Measurements from ENCODE around the gene FBXO24. TPM values are rescaled to one million over a fixed set of nuclear protein-coding genes. Genes with fewer than 3 reads are reported as not detected.

The FBXO24 gene
- total and polyA plus RNA-seq, 8 donors = 0.37 to 0.88 (median 0.44) TPM; not detected in 3

GRCh38 chr7:100582041-100582579 is 4.0 kb upstream of the FBXO24 start:
- peak; percentile 64 to 86 for DNase-seq
- H3K36me3 ChIP-seq = peaks cover 46 to 57% (median 55%) of the 10 kb centered on the region in 4 donors
- 42 to 83% (median 58%) methylated on average over 8 to 20 of the region's 20 CpGs for WGBS, 5 donors

GRCh38 chr7:100582650-100583049 is 3.5 kb upstream of the FBXO24 start:
- intact Hi-C loops (cut with DNase I; ENCODE audit: low total_unique reads) = no loop called here

More at GRCh38 chr7:100582041-100582579, 4.0 kb upstream of the FBXO24 start:
- H3K4me1 ChIP-seq = peaks cover 35 to 48% (median 45%) of the 10 kb centered on the region in 4 donors
- intact Hi-C loops (cut with DNase I; ENCODE audit: low total_unique reads) = no loop called here
- no peaks in the 10 kb centered on the region for H3K9me3 ChIP-seq
- TF ChIP-seq POLR2A (IDR thresholded peaks at IDR 0.05) = no peak
- TF ChIP-seq POLR2AphosphoS5 (IDR thresholded peaks at IDR 0.05) = no peak
- no peak for TF ChIP-seq EP300 (IDR thresholded peaks at IDR 0.05)
- no peak for TF ChIP-seq CTCF (IDR thresholded peaks at IDR 0.05)
- H3K27ac ChIP-seq = peak overlapping the region in 4 of 5 donors; percentile 95 to 99 (median 98)
- no peaks in the 10 kb centered on the region for H3K27me3 ChIP-seq
- peak overlapping the region in 1 of 4 donors; percentile 89 for H3K4me3 ChIP-seq

GRCh38 chr7:100583132-100584053 is 2.7 kb upstream of the FBXO24 start:
- H3K27me3 ChIP-seq = no peaks in the 10 kb centered on the region
- H3K4me1 ChIP-seq = peaks cover 35 to 54% (median 49%) of the 10 kb centered on the region in 4 donors
- peaks cover 34 to 45% (median 42%) of the 10 kb centered on the region in 4 donors for H3K36me3 ChIP-seq
- 15 to 29% (median 20%) methylated on average over 21 to 23 of the region's 23 CpGs for WGBS, 5 donors
- intact Hi-C loops (cut with DNase I; ENCODE audit: low total_unique reads) = no loop called here
- peak; percentile 61 to 79 for DNase-seq
- H3K9me3 ChIP-seq = no peaks in the 10 kb centered on the region
- TF ChIP-seq POLR2AphosphoS5 (IDR thresholded peaks at IDR 0.05) (peak in 1 of 3 donors; percentile 4), POLR2A (IDR thresholded peaks at IDR 0.05) (no peak), EP300 (IDR thresholded peaks at IDR 0.05) (no peak)
- peak overlapping the region; percentile 16 to 99 (median 97) for H3K27ac ChIP-seq
- H3K4me3 ChIP-seq = peak overlapping the region; percentile 70 to 97 (median 90)

More at GRCh38 chr7:100582650-100583049, 3.5 kb upstream of the FBXO24 start:
- H3K27me3 ChIP-seq = no peaks in the 10 kb centered on the region
- DNase-seq = no peak
- TF ChIP-seq EP300 (IDR thresholded peaks at IDR 0.05) (no peak), POLR2AphosphoS5 (IDR thresholded peaks at IDR 0.05) (no peak), CTCF (IDR thresholded peaks at IDR 0.05) (no peak), POLR2A (IDR thresholded peaks at IDR 0.05) (no peak)
- no peaks in the 10 kb centered on the region for H3K9me3 ChIP-seq
- H3K27ac ChIP-seq = peak overlapping the region in 4 of 5 donors; percentile 95 to 99 (median 98)
- H3K36me3 ChIP-seq = peaks cover 41 to 52% (median 49%) of the 10 kb centered on the region in 4 donors
- WGBS, 5 donors = 33 to 59% (median 37%) methylated on average over 11 of the region's 11 CpGs
- peak overlapping the region in 3 of 4 donors; percentile 89 to 97 (median 91) for H3K4me3 ChIP-seq
- peaks cover 35 to 54% (median 49%) of the 10 kb centered on the region in 4 donors for H3K4me1 ChIP-seq

GRCh38 chr7:100584054-100584682 is 2.0 kb upstream of the FBXO24 start:
- Histone ChIP-seq H3K4me3 (peak overlapping the region; percentile 70 to 97 (median 90)), H3K27ac (peak overlapping the region; percentile 95 to 99 (median 99)), H3K9me3 (no peaks in the 10 kb centered on the region), H3K27me3 (peaks cover 0 to under 1% (median 0%) of the 10 kb centered on the region in 3 donors), H3K4me1 (peaks cover 35 to 54% (median 49%) of the 10 kb centered on the region in 4 donors), H3K36me3 (peaks cover 26 to 37% (median 34%) of the 10 kb centered on the region in 4 donors)
- 30 to 40% (median 34%) methylated on average over 14 to 15 of the region's 15 CpGs for WGBS, 5 donors
- intact Hi-C loops (cut with DNase I; ENCODE audit: low total_unique reads) = no loop called here
- TF ChIP-seq POLR2AphosphoS5 (IDR thresholded peaks at IDR 0.05) (peak in 1 of 3 donors; percentile 2), EP300 (IDR thresholded peaks at IDR 0.05) (no peak), CTCF (IDR thresholded peaks at IDR 0.05) (no peak)
- peak in 1 of 2 donors; percentile 71 for DNase-seq

All from stomach (tissue), 9 donors.